H1 (cell line): Measurements from ENCODE around the gene COL8A2.

Source experiments
- CTCF ChIP-seq, 3 experiments: IDR thresholded peaks; 1 replicate in 2 of 3; 2 replicates in 1 of 3; pipeline versions ENCODE4 v1.5.1 to v1.6.1; 2011; ENCODE audit warnings: low read length in 3 of 3, mild to moderate bottlenecking in 3 of 3, inconsistent platforms in 2 of 3, low read depth in 1 of 3, moderate library complexity in 1 of 3; ENCODE audit not compliant: insufficient read depth in 1 of 3; ENCODE audit errors: control extremely low read depth in 1 of 3
- GTF2F1 ChIP-seq: IDR thresholded peaks from 2 replicates; pipeline ENCODE4 v1.6.1; 2012; ENCODE audit warnings: low read depth, low read length, improper control_type of control experiment, borderline replicate concordance
- SIRT6 ChIP-seq: IDR thresholded peaks from one replicate; pipeline ENCODE4 v1.7.1; 2012; ENCODE audit warnings: low read length, inconsistent platforms

GRCh38 chr1:36068866-36069265 lies 56.2 kb downstream of the COL8A2 start:
- TF ChIP-seq GTF2F1 (no peak), CTCF (IDR thresholded peaks at IDR 0.05; ENCODE audit: control extremely low read depth in 1 of 3, insufficient read depth in 1 of 3, low read depth in 1 of 3, low read length in 3 of 3) (no peak), SIRT6 (no peak)
